Urothelium cell line (cell line): ENCODE measurements around the gene SYT7.

Experiments used
- DNase-seq: peaks from one replicate; pipeline ENCODE4 v3.0.0; 2011; ENCODE audit warnings: low spot score, mixed read lengths
- FAIRE-seq: peaks from 2 replicates; lab custom pipeline; 2011; peaks lifted over from hg19 to GRCh38; lab: Jason Lieb, UNC

SYT7 gene

DNA sequence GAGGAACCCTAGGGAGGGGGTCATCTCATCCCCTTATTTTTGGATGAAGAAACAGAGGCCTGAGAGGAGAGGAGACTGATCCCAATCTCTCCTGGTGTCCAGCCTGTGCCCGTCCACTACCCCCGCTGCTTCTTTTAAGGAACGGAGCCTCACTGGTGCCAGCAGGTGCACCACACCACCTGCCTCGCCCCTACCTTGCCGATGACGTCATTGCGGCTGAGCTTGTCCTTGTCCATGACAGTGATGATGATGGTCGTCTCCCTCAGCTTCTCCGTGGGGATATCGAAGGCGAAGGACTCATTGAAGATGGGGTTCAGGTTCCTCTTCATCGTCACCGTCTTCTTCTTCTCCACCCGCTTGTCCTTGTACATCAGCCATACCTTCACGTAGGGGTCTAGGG is 58.0 kb downstream of the SYT7 start:
- FAIRE-seq (no peak), DNase-seq (no peak)

DNA sequence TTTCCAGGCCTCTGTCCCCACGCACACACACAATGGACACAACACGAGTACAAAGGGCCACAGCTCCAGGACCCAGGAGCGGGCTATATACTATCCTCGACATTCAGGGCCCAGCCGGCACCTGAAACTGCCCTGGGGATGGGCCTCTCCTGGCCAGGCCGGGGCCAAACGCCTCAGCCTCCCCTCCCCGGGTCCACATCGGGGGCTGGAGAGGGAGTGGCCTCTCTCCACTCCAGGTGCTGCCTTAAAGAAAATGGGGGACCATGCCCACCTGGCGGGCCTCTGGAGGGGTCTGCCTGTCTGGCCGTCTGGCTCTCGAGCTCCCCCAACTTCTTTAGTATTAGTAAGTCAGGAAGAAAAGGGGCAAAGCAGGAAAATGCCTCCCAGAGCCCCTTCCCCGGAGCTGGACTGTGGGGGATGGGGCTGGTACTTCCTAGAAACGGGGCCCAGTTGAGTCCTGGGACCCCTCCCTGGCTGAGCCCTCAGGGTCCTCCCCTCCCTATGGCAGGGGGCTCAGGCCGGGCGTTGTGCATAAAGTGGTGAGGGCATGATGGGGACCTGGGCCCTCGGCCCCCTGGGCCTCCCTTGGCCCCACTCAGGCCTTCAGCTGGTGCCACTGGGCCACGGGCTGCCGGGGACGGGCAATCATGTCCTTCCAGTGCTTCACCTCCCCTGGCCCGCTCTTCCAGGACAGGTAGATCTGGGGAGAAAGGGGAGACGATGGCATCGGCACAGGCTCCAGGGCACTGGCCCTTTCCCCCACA is 62.7 kb downstream of the SYT7 start:
- FAIRE-seq (no peak), DNase-seq (no peak)

DNA sequence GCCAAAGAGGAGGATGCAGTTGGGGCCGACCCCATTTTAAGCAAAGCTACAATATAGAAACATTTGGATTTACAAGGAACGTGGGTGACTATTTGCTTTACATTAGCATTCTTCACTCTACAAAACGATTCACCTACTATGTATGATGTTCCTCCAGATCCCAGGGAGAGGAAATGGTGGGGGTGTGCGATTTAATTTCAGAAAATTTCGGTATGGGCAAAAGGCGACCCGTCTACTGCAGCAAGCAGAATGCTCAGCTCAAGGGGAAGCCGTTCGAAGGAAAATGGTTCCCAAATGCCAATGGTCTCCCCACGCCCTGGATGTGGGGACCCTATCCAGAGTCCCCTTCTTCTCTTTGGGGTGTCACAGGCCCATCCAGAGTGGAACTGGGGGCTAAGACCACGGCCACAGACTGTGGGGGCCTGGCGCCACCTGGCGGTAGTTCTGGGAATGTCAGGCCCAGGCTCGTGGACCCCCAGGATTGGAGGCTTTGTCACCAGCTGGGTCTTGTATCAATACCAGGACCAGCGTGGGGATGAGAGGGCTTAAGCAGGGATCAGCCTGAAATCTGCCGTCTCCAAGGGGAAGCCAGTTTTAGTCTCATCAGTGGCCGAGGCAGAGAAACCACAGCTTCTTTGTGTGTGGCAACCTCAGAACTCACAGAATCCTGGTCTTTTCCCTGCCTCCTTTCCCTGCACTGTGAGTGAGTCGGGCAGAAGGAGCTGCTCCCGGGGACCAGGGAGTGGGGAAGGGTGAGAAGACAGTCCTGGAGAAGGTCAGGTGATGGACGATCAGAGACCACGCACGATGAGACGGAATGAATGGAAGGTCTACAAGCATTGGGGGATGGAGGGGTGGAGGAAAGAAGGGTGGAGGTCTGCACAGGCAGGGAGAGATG is 64.0 kb downstream of the SYT7 start:
- peak; percentile 72 for DNase-seq
- no peak for FAIRE-seq

DNA sequence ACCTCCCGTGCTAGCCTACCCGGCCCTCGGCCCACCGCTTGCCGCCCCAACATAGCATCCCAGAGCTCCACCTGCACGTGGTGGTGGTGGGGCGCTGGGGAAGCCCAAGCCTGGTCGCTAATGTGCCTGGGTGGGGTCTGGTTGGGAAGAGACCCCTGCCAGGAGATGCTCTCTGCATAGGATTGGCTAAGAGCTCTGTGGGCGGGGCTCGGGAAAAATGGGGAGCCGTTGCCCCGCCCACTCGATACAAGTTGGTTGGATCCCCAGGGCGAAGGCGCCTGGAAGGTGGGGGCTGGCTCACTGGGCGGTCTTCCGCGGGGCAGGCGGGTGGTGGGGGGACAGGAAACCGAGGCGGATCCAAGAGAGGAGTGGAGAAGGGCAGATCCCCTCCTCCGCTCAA is 64.7 kb downstream of the SYT7 start:
- DNase-seq: no peak
- no peak for FAIRE-seq

DNA sequence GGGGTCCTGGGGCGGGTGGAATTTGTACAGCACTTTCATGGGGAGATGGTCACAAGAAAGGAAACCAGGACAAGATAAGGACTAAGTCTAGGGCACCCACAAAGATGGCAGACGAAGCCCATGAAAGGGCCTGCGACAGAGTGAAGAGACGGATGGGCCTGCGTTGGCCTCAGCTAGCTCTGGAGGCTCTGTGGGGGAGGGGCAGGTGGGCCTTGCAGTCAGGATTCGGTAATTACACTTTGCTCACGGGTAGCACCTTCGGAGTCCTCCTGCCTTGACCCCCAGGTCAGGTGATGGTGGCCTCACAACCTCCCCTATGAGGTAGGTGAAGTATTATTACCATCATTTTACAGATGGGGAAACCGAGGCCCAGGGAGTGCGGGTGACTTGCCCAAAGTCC is 65.2 kb downstream of the SYT7 start:
- FAIRE-seq (no peak), DNase-seq (no peak)

- no peak for FAIRE-seq
- no peak for DNase-seq
Measured at GRCh38 chr11:61514050-61514917, 66.6 kb downstream of the SYT7 start.

- DNase-seq (no peak), FAIRE-seq (no peak)
Measured at GRCh38 chr11:61513143-61513765, 67.6 kb downstream of the SYT7 start.

GRCh38 chr11:61512435-61512834 is 68.4 kb downstream of the SYT7 start:
- DNase-seq (no peak), FAIRE-seq (no peak)

- DNase-seq: no peak
- FAIRE-seq: no peak
Measured at GRCh38 chr11:61511383-61511782, 69.5 kb downstream of the SYT7 start.

DNA sequence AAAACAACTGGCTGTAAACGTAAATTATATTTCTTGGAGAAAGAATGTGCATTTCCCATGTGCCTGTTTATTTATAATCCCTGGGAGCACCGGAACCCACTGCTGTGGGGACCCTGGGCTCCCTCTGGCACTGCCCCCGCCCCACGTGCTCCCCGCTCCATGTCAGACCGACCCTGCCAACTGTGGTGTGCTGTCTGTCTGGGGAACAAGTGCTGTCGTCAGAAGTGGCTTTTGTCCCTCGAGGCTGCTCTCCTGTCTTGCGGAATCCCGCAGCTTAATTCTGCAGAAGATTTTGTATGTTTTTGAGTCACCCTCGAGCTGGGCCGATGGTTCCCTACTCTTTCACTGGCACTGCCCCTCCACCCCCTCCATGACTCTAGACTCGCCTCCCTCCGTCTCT is 69.9 kb downstream of the SYT7 start:
- no peak for FAIRE-seq
- DNase-seq: no peak

DNA sequence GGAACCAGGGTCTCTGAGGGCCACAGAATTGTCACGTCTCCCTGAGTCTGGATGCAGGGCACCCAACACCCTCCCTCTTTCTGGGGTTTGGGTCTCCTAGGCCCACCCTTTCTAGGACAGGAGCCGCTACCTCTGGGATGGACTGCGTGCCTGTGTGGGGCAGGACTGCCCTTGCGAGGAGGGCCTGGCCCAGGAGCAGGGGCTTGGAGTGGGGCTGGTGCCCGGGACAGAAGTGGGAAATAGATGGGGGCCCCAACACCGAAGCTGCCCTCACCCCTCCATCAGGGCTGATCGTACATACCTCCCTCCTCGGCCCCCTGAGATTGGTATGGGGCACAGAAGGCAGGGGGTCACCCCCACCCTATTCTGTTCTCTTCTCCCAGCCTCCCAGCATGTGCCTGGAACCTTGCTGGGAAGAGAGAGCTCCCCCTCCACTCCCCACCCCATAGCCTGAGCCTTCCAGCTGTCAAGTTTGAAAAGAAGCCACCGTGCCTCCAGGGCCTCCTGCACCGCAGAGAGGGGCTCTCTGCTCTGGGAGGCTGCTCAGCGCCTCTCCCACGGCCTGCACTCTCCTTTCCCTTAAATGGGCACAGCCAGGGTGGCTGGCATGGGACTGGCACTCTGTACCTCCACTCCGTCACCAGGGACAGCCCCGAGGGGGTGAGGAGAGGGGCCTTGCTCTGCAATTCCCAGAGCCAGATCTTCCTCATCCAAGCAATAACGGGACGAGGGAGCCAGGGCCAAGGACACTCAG is 70.5 kb downstream of the SYT7 start:
- FAIRE-seq (no peak), DNase-seq (no peak)

- FAIRE-seq (no peak), DNase-seq (peak; percentile 84)
Measured at GRCh38 chr11:61509043-61510029, 71.5 kb downstream of the SYT7 start.

- FAIRE-seq: peak; percentile 58
- DNase-seq: peak; percentile 90
Measured at GRCh38 chr11:61507962-61508861, 72.7 kb downstream of the SYT7 start, which contains the start of gene LRRC10B. Gene LRRC10B (plus strand): TSS chr11:61508749. CDS start chr11:61508999, 250 bp downstream.

DNA sequence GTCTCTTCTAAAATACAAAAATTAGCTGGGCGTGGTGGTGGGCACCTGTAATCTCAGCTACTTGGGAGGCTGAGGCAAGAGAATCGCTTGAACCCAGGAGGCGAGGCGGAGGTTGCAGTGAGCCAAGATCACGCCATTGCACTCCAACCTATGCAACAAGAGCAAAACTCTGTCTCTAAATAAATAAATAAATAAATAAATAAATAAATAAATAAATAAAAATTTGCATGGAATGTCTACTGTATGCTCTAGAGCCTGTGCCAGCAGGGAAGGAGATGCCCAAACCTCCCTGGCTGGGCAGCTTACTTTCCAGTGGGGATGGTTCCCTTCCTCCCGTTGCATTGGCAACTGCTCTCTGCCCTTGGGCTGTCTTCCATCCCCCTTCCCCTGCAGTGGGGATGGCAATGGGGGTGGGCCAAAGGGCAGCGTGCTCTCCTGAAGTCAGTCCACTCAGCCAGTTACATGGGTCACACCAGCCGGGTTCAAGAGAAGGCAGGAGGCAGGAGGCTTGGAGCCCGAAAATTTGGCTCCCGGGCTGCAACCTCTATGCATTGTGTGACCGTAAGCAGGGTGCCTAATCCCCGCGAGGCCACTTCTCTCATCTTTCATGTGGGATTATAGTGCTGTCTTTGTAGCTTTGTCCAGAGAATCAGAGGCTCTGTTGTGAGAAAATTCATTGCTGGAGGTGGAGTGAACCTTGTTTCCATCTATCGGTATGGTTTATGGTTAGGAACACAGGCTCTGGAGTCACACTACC is 73.7 kb downstream of the SYT7 start:
- DNase-seq (no peak), FAIRE-seq (no peak)

DNA sequence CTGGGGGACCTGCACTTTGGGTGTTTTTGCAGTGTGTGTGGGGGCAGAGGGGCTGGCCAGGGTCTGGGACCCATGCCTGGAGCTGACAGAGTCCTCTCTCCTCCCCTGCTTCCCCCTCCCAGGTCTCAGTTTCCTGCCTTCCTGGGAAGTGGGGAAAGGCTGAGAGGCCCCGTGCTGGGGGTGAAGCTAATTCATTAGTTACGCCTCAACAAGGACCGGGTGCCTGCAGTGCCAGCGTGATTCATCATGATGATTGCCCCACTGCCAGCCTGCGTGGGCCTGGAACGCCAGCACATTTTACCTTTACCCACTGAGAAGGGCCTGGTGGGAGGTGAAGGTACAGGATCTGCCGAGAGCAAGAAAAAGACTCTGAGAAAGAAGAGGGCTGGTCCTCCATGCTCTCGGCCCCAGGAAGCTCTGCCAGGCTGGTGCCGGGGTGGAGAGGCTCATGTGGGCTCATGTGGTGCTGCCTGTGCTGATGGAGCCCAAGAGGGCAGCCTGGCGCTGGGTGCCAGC is 75.2 kb downstream of the SYT7 start:
- FAIRE-seq (no peak), DNase-seq (no peak)

DNA sequence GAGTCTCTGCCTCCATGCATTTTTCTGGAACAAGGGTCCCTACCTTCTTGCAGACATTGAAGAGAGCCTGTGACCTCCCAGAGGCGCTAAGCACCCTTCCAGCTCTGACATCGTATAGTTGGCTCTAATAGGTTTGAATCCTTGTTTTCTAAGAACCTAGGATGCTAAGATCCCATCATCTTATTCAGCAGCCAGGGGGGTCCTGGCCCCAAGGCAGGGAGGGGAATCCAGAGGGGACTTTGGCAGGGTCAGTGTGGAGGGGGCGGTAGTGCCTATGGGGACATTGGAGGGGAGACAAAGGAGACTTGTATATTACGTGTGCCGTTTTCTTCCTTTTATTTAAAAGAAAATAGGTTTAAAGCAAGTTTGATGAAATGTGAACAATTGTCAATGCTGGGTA is 75.8 kb downstream of the SYT7 start:
- no peak for FAIRE-seq
- DNase-seq: no peak
